HG02885 (cell line): Measurements from ENCODE around the gene MUC5AC.
"Not testable (repeated sequence)": the region's sequence is repeated elsewhere in the genome, so short reads cannot be mapped to it uniquely, and the experiment has no call there.

Experiments used
- ATAC-seq: cut with Tn5 transposase; IDR thresholded peaks from one replicate; pipeline ENCODE4 v1.9.1; 2021; ENCODE audit warnings: mild to moderate bottlenecking; ENCODE audit not compliant: unreplicated experiment, poor library complexity

MUC5AC gene

GRCh38 chr11:1140642-1141490 lies 16.9 kb upstream of the MUC5AC start:
- ATAC-seq: no peak

GRCh38 chr11:1146365-1146764 lies 11.4 kb upstream of the MUC5AC start:
- ATAC-seq: no peak

- ATAC-seq: no peak
These were observed 10.0 kb upstream of the MUC5AC start for GRCh38 chr11:1147792-1148191.

- ATAC-seq: no peak
These were observed 9.0 kb upstream of the MUC5AC start for GRCh38 chr11:1148752-1149180.

GRCh38 chr11:1149545-1149944 lies 8.2 kb upstream of the MUC5AC start:
- no peak for ATAC-seq

- no peak for ATAC-seq
These were observed 7.6 kb upstream of the MUC5AC start for GRCh38 chr11:1150116-1150515.

GRCh38 chr11:1150769-1151365 lies 6.9 kb upstream of the MUC5AC start:
- no peak for ATAC-seq

GRCh38 chr11:1151366-1152315 lies 6.1 kb upstream of the MUC5AC start:
- ATAC-seq: no peak

GRCh38 chr11:1152316-1153104 lies 5.2 kb upstream of the MUC5AC start:
- no peak for ATAC-seq

GRCh38 chr11:1153105-1153950 lies 4.4 kb upstream of the MUC5AC start:
- ATAC-seq: no peak

GRCh38 chr11:1153951-1154493 lies 3.7 kb upstream of the MUC5AC start:
- no peak for ATAC-seq

- ATAC-seq: not testable (repeated sequence)
These were observed 3.1 kb upstream of the MUC5AC start for GRCh38 chr11:1154656-1155055.

- no peak for ATAC-seq
These were observed 2.5 kb upstream of the MUC5AC start for GRCh38 chr11:1155274-1155693.

- no peak for ATAC-seq
These were observed 1.0 kb upstream of the MUC5AC start for GRCh38 chr11:1156506-1157340.

GRCh38 chr11:1157341-1157644 lies 460 bp upstream of the MUC5AC start:
- no peak for ATAC-seq

- no peak for ATAC-seq
These were observed 1.1 kb downstream of the MUC5AC start for GRCh38 chr11:1158681-1159487.

- not testable (repeated sequence) for ATAC-seq
These were observed 1.9 kb downstream of the MUC5AC start for GRCh38 chr11:1159488-1160220.
